GM19043 (cell line): ENCODE results near the gene SLC16A13.
"Not testable (repeated sequence)": the region's sequence is repeated elsewhere in the genome, so short reads cannot be mapped to it uniquely, and the experiment has no call there.

ENCODE experiments used
- ATAC-seq: cut with Tn5 transposase; IDR thresholded peaks from one replicate; pipeline ENCODE4 v1.9.1; 2021; ENCODE audit warnings: low read depth; ENCODE audit not compliant: unreplicated experiment

The SLC16A13 gene

GRCh38 chr17:7058831-7059447, 23.1 kb downstream of the SLC16A13 start:
- ATAC-seq: no peak

DNA sequence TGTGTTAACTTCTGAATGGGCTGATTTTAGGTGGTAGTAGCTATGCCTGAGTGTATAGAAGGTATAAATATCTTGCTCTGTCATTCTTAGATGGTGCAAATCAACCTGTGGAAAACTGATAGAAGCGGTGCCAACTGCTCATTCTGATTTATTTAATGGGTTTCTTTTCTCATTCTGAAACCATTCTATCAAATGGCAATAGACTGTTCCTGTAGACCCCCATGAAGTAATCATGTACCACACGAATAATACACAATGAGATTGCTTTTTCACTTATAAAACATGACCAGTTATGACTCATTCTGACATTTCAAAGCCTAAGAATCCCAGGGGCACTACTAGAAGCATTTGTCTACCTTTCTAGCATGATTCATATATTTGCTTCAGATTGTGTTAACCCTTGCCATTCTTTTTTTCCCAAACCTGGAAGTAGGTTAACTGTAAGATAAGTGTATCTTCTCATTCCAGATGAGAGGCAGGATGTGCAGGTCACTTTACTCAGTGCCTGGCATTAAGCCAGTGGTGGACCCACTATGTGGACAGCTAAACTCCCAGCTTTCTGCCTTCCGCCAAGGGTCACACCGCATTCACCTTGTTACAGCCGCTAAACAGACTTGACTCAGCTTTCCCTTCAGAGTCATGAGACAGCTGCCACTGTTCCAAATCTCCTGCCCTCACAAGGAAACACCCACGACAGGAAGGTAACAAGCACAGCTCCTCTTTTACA, 24.5 kb downstream of the SLC16A13 start:
- ATAC-seq: no peak

- ATAC-seq: no peak
Measured at GRCh38 chr17:7063518-7064094, 27.8 kb downstream of the SLC16A13 start.

DNA sequence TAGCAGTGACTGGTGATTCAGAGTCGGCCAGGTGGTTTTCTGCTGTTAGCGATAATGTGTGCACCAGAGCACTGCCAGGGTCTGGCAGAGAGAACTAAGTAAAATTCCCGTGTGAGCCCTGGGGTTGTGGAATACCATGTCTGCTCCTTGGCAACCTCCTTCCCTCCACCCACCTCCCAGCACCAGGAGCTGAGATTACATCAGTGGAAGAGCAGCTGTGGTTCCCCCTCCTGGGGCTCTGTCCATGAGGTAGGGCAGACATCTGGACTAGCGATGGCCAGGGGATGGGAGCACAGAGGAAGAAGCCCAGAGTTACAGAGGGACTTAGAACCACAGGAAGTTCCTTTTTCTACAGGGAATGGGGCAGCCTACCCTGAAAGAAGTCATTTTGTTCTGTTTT, 28.4 kb downstream of the SLC16A13 start:
- no peak for ATAC-seq

DNA sequence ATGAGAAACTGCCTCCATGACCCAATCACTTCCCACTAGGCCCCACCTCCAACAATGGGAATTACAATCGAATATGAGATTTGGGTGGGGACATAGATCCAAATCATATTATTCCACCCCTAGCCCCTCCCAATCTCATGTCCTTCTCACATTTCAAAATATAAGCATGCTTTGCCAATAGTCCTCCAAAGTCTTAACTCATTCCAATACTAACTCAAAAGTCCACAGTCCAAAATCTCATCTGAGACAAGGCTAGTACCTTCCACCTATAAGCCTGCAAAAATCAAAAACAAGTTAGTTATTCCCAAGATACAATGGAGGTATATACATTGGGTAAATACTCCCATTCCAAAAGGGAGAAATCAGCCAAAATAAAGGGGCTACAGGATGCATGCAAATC, 31.4 kb downstream of the SLC16A13 start:
- no peak for ATAC-seq

DNA sequence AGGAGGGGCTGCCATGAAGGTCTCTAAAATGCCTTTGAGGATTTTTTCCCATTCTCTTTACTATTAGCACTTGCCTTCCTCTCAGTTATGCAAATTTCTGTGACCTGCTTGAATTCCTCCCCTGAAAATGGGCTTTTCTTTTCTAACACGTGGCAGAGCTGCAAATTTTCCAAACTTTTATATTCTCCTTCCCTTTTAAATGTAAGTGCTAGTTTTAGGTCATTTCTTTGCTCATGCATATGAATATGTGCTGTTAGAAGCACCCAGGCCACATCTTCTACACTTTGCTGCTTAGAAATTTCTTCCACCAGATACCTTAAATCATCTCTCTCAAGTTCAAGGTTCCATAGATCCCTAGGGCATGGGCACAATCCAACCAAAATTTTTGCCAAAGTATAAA, 32.5 kb downstream of the SLC16A13 start:
- ATAC-seq: no peak

GRCh38 chr17:7070712-7071111, 34.9 kb downstream of the SLC16A13 start:
- no peak for ATAC-seq

- ATAC-seq: no peak
Measured at GRCh38 chr17:7072406-7072805, 36.6 kb downstream of the SLC16A13 start.

DNA sequence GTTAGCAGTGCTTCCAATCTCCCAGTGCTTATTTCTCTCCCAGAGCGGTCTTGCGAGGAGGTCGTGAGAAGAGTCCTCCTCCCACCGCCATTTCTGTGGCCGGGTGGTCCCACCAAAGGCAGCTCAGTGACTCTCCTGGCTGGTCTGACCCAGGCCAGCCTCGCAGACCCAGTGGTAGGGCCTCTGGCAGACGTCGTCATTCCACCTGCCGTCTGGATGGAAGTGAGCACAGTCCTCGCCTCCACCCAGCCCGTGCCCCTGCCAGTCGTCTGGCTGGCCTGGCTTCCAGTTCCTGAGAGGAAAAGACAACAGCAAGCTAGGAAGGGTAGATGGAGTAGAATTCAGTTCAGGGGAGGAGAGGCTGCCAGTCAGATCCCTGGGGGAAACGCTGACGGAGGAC, 39.1 kb downstream of the SLC16A13 start:
- ATAC-seq: no peak

GRCh38 chr17:7077911-7078546, 42.2 kb downstream of the SLC16A13 start:
- no peak for ATAC-seq

DNA sequence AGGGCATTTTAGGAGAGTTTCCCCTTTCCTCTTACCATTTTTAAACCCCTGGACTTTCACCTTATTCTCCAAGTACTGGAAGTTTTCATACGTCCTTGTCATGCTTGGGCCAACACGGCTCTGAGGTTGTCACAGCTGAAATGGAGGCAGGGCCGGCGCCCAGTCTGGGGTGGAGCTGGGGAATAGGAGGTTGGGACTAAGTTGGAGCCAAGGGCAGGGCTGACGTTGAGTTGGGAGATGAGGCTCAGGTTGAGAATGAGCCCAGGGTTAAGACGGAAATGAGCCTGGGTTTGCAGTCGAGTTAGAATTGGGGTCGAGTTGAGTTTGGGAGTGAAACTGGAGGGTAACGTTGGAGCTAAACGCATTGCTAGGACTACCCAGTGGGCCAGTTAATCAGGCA, 42.9 kb downstream of the SLC16A13 start:
- no peak for ATAC-seq

DNA sequence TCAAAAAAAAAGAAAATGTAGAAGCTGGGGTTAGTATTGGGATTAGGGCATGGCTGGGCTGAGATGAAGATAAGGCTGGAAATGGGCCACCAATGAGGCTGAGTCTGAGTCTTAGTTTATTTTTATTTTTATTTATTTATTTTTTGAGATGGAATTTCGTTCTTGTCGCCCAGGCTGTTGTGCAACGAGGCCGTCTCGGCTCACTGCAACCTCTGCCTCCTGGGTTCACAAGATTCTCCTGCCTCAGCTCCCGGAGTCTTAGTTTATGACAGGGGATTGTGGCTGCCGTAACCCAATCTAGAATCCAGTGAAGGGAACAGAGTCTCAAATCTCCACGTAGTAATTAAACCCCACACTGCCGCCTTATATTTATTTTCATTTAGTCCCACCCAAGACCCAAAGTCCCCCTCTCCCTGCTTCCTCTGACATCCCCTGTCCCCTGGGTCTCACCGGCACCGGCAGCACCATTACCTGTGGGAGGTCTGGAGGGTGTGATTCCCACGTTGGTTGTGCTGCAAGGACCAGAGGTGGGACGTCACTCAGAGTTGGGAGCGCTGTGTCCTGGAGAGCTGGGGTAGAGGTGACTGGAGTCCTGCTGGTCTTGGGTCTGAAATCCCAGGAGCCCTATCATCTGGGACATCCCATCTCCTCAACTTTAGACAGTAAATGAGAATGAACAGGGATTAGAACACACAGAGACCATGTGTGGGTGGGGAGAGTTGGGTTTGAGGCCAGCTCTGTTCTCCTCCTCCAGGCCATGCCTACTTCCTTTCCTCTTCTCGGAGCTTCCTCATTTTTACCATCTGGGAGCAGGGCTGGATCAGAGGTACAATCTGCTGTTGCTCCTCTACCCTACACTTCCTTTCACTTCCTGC, 44.0 kb downstream of the SLC16A13 start, which contains the start of gene CLEC10A:
Gene CLEC10A, minus strand, starts transcription at position 671 of the 875 bp plus-strand sequence. CDS start 1,439 bp downstream, outside the sequence.
- ATAC-seq: no peak

- no peak for ATAC-seq
Measured at GRCh38 chr17:7080456-7081041, 44.7 kb downstream of the SLC16A13 start.

DNA sequence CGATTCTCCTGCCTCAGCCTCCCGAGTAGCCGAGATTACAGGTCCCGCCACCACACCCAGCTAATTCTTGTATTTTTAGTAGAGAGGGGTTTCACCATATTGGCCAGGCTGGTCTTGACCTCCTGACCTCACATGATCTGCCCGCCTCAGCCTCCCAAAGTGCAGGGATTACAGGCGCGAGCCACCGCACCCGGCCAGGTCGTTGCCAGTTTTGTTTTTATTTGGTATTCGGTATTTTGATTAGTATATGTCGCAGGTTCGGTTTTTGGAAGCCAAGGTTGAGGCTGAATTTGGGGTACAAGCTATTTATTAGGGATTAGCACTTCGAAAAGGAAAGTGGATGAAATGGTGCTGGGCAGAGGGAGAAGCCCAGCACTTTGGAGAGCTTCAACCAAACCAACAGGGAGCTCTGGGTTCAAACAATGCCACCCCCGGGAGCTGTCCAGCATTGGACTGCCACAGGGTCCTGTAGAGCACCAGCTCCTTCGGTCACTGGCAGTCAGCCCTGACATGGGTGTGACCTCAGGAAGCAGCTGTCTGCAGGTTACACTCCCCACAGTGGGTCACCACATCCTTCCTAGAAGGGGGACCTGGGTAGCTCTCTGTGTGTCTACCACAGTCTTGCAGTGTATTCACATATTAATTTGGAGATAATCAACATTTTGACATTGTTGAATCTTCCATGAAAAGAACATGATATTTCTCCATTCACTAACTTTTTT, 45.7 kb downstream of the SLC16A13 start:
- no peak for ATAC-seq

DNA sequence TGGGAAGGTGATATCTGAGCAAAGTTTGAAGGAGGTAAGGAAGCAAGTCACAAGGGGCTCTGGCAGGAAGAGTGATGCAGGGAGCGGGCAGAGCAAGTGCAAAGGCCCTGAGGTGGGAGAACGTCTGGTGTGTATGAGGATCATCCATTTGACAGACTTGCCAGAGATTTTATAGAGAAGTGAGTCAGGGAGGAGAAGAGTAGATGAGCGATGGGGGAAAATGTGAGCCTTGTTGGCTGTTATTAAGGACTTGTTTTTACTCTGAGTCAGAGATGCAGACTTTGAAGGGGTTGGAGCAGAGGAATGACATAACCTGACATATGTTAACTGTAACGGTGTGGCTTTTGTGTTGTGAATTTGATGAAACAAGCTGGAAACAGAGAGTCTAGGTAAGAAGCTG, 47.8 kb downstream of the SLC16A13 start:
- ATAC-seq: no peak

GRCh38 chr17:7084088-7084487, 48.3 kb downstream of the SLC16A13 start:
- ATAC-seq: no peak

- ATAC-seq: not testable (repeated sequence)
Measured at GRCh38 chr17:7088442-7088841, 52.6 kb downstream of the SLC16A13 start.

- not testable (repeated sequence) for ATAC-seq
Measured at GRCh38 chr17:7089570-7089969, 53.8 kb downstream of the SLC16A13 start.
